WTC11 (cell line): Measurements from ENCODE around the gene RIC1. TPM values are rescaled to one million over a fixed set of nuclear protein-coding genes. Genes with fewer than 3 reads are reported as not detected.

Experiments
- ATAC-seq: fragments of 200-7000 bp; cut with Tn5 transposase; 2 replicates; pipeline ENCODE4 v1.10.0; 2021; ENCODE audit warnings: mild to moderate bottlenecking, moderate library complexity
- CTCF ChIA-PET: fragments of 300-600 bp; sonication (Branson Sonifier 250); formaldehyde crosslinking; loops from one replicate; lab custom pipeline; 2021; ENCODE audit warnings: antibody characterized with exemption; lab: Charles Lee
- POLR2A ChIA-PET: fragments of 350-600 bp; sonication (Branson Sonifier 250); formaldehyde crosslinking; loops from one replicate; lab custom pipeline; 2021; ENCODE audit warnings: antibody characterized with exemption; lab: Charles Lee
- DNase-seq: peaks from one replicate; pipeline ENCODE4 v3.0.0; 2021; ENCODE audit warnings: low spot score
- H3K27ac Mint-ChIP-seq: 2 replicates; pipeline ENCODE4 v1.8.0; 2021; ENCODE audit warnings: mixed read lengths
- H3K27me3 Mint-ChIP-seq: 2 replicates; pipeline ENCODE4 v1.8.0; 2021; ENCODE audit warnings: low read depth, mild to moderate bottlenecking, moderate library complexity, mixed read lengths
- H3K36me3 Mint-ChIP-seq: 2 replicates; pipeline ENCODE4 v1.8.0; 2021; ENCODE audit warnings: mixed read lengths
- H3K4me1 Mint-ChIP-seq: 2 replicates; pipeline ENCODE4 v1.8.0; 2022; ENCODE audit warnings: mixed read lengths
- H3K4me3 Mint-ChIP-seq: 2 replicates; pipeline ENCODE4 v1.8.0; 2021; ENCODE audit warnings: mild to moderate bottlenecking, moderate library complexity, mixed read lengths
- H3K9me3 Mint-ChIP-seq: 2 replicates; pipeline ENCODE4 v1.8.0; 2021; ENCODE audit warnings: mixed read lengths
- ATF2 ChIP-seq: sonication (generic); formaldehyde crosslinking; IDR thresholded peaks from 2 replicates; pipeline ENCODE4 v1.8.1; 2022; ENCODE audit warnings: low read depth, missing genetic modification reagents, borderline replicate concordance
- ATF6 ChIP-seq: sonication (generic); formaldehyde crosslinking; IDR thresholded peaks from 2 replicates; pipeline ENCODE4 v1.8.1; 2023; ENCODE audit warnings: mild to moderate bottlenecking, missing genetic modification reagents
- CDX4 ChIP-seq: fragments of 250-450 bp; sonication (Bioruptor Pico); IDR thresholded peaks from 2 replicates; pipeline ENCODE4 v1.9.0; 2021; ENCODE audit warnings: moderate library complexity, mild to moderate bottlenecking, inconsistent platforms, borderline replicate concordance
- ERG ChIP-seq: fragments of 250-450 bp; sonication (Bioruptor Pico); IDR thresholded peaks from 2 replicates; pipeline ENCODE4 v1.8.0; 2021; ENCODE audit warnings: mild to moderate bottlenecking
- ESRRA ChIP-seq: sonication (generic); formaldehyde crosslinking; IDR thresholded peaks from 2 replicates; pipeline ENCODE4 v1.8.1; 2022; ENCODE audit warnings: mild to moderate bottlenecking, missing genetic modification reagents, borderline replicate concordance
- ETV6 ChIP-seq: sonication (generic); formaldehyde crosslinking; IDR thresholded peaks from 2 replicates; pipeline ENCODE4 v1.8.1; 2022; ENCODE audit warnings: mild to moderate bottlenecking, missing genetic modification reagents
- FOXP4 ChIP-seq: sonication (generic); formaldehyde crosslinking; IDR thresholded peaks from 2 replicates; pipeline ENCODE4 v1.8.0; 2022; ENCODE audit warnings: mild to moderate bottlenecking, missing genetic modification reagents
- MXD4 ChIP-seq: fragments of 250-450 bp; sonication (Bioruptor Pico); IDR thresholded peaks from 2 replicates; pipeline ENCODE4 v1.8.0; 2021; ENCODE audit warnings: mild to moderate bottlenecking, moderate library complexity, borderline replicate concordance
- NR2C2 ChIP-seq: sonication (generic); formaldehyde crosslinking; IDR thresholded peaks from 2 replicates; pipeline ENCODE4 v1.8.0; 2022; ENCODE audit warnings: mild to moderate bottlenecking, missing genetic modification reagents
- SP1 ChIP-seq: sonication (generic); formaldehyde crosslinking; conservative IDR thresholded peaks from 2 replicates; pipeline ENCODE4 v1.8.1; 2022; ENCODE audit warnings: missing genetic modification reagents
- TEAD1 ChIP-seq: sonication (generic); formaldehyde crosslinking; IDR thresholded peaks from 2 replicates; pipeline ENCODE4 v1.8.0; 2022; ENCODE audit warnings: mild to moderate bottlenecking, missing genetic modification reagents
- ZBTB21 ChIP-seq: sonication (generic); formaldehyde crosslinking; IDR thresholded peaks from 2 replicates; pipeline ENCODE4 v1.8.1; 2023; ENCODE audit warnings: mild to moderate bottlenecking, missing genetic modification reagents, borderline replicate concordance
- ZBTB43 ChIP-seq: sonication (generic); formaldehyde crosslinking; IDR thresholded peaks from 2 replicates; pipeline ENCODE4 v1.8.1; 2023; ENCODE audit warnings: mild to moderate bottlenecking, missing genetic modification reagents
- ZNF138 ChIP-seq: sonication (generic); formaldehyde crosslinking; conservative IDR thresholded peaks from 2 replicates; pipeline ENCODE4 v1.8.1; 2022; ENCODE audit warnings: mild to moderate bottlenecking, moderate library complexity, missing genetic modification reagents
- ZNF281 ChIP-seq: sonication (generic); formaldehyde crosslinking; IDR thresholded peaks from 2 replicates; pipeline ENCODE4 v1.8.0; 2023; ENCODE audit warnings: mild to moderate bottlenecking, missing genetic modification reagents
- ZNF396 ChIP-seq: fragments of 250-450 bp; sonication (Bioruptor Pico); IDR thresholded peaks from 2 replicates; pipeline ENCODE4 v1.8.0; 2021; ENCODE audit warnings: mild to moderate bottlenecking, moderate library complexity, borderline replicate concordance
- ZNF671 ChIP-seq: fragments of 250-450 bp; sonication (Bioruptor Pico); IDR thresholded peaks from 2 replicates; pipeline ENCODE4 v1.8.0; 2021; ENCODE audit warnings: mild to moderate bottlenecking
- total RNA-seq: library from RNA; stranded (reverse); gene quantifications from 3 replicates; pipeline ENCODE4 v1.2.3, GENCODE V29; 2021

RIC1 gene
- total RNA-seq, 1 experiment from 2014 or later = 18.9 TPM

- TF ChIP-seq ATF2 (CRISPR knock-in tag) (no peak), ESRRA (no peak), ATF6 (no peak), CDX4 (CRISPR knock-in tag) (no peak), NR2C2 (CRISPR knock-in tag) (no peak), ZNF671 (CRISPR knock-in tag) (no peak), MXD4 (no peak), ZBTB43 (no peak), FOXP4 (no peak), SP1 (CRISPR knock-in tag) (no peak), ETV6 (CRISPR knock-in tag) (no peak), TEAD1 (CRISPR knock-in tag) (no peak), ZNF281 (CRISPR knock-in tag) (no peak), ZNF138 (CRISPR knock-in tag) (no peak), ZBTB21 (no peak), ERG (CRISPR knock-in tag) (no peak), ZNF396 (CRISPR knock-in tag) (no peak)
- H3K36me3 Mint-ChIP-seq = no peaks in the 10 kb centered on the region
- DNase-seq (no peak), ATAC-seq (no peak)
- H3K4me1 Mint-ChIP-seq = no peaks in the 10 kb centered on the region
- no peak overlapping the region for H3K27ac Mint-ChIP-seq
- no peaks in the 10 kb centered on the region for H3K9me3 Mint-ChIP-seq
- ChIA-PET POLR2A (no interaction called here), CTCF (interaction anchor here (0.7 kb wide), 1 partner anchor 347 kb away, joined by 3 read pairs; no protein-coding TSS in a partner anchor)
- no peaks in the 10 kb centered on the region for H3K27me3 Mint-ChIP-seq
- H3K4me3 Mint-ChIP-seq = no peak overlapping the region
These were observed 67.0 kb downstream of the RIC1 start for GRCh38 chr9:5695860-5696259.
